HG03558 (cell line): ENCODE results near the gene EXOSC3.

Experiments
- ATAC-seq: cut with Tn5 transposase; IDR thresholded peaks from one replicate; pipeline ENCODE4 v1.9.1; 2021; ENCODE audit warnings: moderate number of reproducible peaks; ENCODE audit not compliant: unreplicated experiment; ENCODE audit errors: extremely low read depth

The EXOSC3 gene

GRCh38 chr9:37740128-37740527 is 44.7 kb downstream of the EXOSC3 start:
- no peak for ATAC-seq

- no peak for ATAC-seq
Measured at GRCh38 chr9:37739222-37739621, 45.6 kb downstream of the EXOSC3 start.

- ATAC-seq: no peak
Measured at GRCh38 chr9:37732952-37733351, 51.9 kb downstream of the EXOSC3 start.

- no peak for ATAC-seq
Measured at GRCh38 chr9:37732086-37732741, 52.6 kb downstream of the EXOSC3 start.

- ATAC-seq: no peak
Measured at GRCh38 chr9:37730839-37731238, 54.0 kb downstream of the EXOSC3 start.

GRCh38 chr9:37730256-37730655 is 54.6 kb downstream of the EXOSC3 start:
- no peak for ATAC-seq
